ENCODE results near the gene SYT12.
"Not testable (repeated sequence)": the region's sequence is repeated elsewhere in the genome, so short reads cannot be mapped to it uniquely, and the experiment has no call there.

Gene SYT12

DNA sequence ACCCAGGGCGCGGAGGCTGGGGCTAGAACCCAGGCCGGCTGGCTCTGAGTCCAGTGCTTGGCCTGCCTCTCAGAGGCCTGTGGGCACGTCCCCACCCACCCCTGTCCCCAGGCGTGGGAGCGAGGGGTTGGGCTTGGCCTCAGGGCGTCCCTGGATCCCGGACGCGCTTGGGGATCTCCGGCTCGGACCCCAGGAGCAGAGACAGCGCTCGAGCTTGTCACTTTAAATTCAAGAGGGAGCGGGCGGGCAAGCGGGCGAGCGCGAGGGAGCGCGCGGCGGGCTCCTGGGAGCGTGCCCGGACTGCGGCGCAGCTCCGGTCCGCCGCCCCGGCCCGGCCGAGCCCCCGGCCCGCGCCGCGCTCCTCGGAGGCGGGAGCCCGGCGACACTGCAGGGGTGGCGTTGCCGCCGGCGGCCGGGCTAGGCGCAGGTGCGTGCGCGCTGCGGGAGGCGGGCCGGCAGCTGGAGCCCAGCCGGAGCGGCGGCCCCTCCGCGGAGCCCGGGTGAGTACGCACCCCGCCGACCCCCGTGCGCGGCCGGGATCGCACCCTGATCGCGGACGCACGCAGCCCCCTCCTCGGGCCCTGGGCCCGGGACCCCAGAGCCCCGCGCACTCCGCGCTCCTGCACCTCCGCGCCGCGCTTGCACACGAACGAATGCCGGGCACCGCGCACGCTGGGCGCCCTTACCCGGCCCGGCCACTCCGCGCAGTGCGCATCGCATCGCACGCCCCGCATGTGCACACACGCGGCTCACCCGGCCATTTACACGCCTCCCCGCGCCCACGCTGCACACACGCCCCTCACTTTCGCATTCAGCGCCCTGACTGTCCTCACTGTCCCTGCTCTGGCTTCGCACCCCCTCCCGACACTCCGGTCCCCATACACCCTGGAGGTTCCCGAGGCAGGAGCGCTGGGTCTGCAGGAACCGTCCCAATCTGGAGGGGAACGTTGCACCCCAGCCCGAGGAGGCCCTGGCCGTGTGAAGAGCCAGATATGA lies at the start of gene SYT12:
Gene SYT12 (plus strand): TSS at position 174 of the 996 bp plus-strand sequence. CDS start 7,011 bp downstream, outside the sequence.
- no peak for DNase-seq (ENCODE audit: low read depth in 2 of 2)

DNA sequence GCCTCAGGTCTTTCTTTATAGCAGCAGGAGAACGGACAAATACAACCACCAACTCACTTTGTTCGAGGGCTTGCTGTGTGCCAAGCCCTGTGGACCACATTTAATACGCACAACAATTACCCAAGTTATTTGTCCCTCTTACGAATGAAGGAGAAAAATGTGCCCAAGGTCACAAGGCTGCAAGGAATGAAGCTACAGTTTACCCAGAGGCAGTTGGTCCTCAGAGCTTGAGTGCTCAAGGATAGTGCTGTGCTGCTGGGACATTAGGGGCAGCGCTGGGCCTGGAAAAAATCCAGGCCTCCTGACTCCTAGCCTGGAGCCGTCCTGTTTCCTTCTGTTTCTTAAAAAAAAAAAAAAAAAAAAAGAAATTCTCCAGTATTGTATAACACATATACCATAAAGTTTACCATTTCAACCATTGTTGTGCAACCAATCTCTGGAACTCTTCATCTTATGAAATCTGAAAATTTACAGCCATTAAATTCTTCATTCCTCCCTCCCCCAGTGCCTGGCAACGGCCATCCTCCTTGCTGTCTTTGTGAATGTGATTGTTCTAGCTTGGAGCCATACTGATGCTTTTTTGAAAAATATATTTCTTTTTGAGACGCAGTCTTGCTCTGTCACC lies 48.9 kb upstream of the SYT12 start:
- DNase-seq (ENCODE audit: low read depth in 2 of 2) = no peak

DNA sequence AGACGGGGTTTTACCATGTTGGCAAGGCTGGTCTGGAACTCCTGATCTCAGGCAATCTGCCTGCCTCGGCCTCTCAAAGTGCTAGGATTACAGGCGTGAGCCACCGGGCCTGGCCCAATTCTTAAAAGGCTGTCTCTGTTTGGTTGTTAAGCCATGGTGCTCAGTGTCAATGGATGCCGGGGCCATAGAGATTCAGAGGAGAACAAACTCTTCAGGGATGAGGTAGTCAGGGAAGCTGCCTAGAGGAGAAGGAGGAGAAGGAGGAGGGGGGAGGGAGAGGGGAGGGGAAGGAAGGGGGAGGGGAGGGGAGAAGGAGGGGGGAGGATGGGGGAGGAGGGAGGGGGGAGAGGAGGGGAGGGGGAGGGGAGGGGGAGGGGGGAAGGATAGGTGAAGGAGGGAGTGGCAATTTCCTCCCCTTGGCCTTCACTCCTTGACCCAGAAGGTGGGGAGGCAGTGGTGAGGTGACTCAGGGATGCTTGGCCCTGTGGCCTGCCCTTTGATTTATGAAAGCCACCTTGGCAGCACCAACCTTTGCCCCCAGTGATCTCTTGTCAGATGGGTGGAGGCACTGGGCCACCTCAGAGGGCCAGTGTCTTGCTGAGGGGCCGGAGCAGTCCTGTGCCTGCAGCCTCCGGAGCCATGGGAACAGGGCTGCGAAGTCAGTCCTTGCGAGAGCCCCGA lies 48.1 kb upstream of the SYT12 start, which contains the start of gene C11orf86:
Gene C11orf86 (plus strand): TSS at position 581 of the 681 bp plus-strand sequence. CDS start 59 bp downstream, at position 640.
- DNase-seq (ENCODE audit: low read depth in 2 of 2) = no peak

DNA sequence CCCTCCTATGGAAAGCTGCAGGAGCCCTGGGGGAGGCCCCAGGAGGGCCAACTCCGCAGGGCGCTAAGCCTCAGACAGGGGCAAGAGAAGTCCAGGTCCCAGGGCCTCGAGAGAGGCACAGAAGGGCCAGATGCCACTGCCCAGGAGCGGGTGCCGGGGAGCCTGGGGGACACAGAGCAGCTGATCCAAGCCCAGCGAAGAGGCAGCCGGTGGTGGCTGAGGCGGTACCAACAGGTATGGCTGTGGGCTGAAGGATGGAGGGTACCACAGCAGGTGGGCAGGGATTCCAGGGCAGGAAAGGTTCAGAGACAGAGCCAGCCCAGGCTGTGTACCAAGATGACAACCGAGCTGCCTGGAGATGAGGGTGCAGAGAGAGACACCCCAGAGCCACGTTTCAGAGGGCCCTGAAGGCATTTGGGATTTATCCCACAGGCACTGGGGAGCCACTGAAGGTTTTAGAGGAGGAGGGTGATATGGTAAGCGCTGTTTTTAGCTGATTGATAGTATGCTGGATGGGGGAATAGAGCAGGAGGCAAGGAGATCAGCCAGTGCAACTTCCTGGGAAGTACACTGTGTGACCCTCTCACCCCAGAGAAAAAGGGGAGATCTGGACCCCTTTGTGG lies 47.4 kb upstream of the SYT12 start:
- DNase-seq (ENCODE audit: low read depth in 2 of 2) = no peak

DNA sequence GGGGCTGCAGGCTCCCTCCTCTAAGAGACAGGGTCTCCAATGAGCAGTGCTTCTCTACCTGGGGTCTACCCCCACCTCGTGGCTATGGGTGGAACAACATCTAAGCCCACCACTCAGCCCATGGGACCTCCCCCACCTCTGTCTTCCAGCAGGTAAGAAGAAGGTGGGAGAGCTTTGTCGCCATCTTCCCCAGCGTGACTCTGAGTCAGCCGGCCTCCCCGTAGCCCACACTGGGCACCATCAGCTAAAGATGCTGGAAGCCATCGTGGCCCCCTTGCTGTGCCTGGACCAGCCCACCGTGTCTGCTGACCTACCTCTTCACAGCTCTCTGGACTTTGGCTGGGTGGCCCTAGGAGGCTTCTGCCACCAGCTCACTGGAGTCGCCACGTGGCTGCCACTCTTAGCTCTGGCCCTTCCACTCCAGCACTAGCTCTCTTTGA lies 46.9 kb upstream of the SYT12 start:
- DNase-seq (ENCODE audit: low read depth in 2 of 2) = no peak

DNA sequence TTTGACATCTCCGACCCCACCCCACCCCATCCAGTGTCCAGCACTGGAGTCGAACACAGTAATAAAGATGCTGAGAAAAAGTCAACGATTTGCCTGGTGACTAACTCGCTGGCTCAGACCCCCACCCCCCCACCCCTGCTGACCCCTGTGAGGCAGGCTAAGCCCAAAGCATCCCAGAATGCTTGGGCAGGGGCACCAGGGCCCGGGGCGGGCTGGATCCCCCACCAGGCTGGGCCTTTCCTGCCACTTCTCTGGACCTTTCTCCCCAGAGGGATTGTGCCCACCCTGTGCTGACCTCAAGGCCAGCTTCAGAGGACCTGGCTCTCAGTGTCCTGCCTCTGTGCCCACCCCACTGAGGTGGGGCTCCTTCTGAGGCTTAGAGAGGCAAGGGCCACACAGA lies 46.0 kb upstream of the SYT12 start:
- DNase-seq (ENCODE audit: low read depth in 2 of 2) = no peak

GRCh38 chr11:66978229-66978628 lies 44.7 kb upstream of the SYT12 start:
- no peak for DNase-seq (ENCODE audit: low read depth in 2 of 2)

DNA sequence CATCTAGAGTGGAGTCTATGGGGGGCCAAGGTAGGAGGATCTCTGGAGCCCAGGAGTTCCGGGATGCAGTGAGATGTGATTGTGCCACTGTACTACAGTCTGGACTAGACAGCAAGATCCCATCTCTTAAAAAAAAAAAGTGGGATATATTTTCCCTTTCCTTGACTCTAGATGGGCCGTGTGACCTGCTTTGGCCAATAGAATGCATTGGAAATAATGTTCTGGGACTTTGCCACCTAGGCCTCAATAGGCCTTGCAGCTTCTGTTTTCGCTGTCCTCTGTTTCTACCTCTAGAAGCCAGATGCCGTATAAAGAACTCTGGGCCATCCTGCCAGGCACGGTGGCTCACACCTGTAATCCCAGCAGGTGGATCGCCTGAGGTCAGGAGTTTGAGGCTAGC lies 44.2 kb upstream of the SYT12 start:
- DNase-seq (ENCODE audit: low read depth in 2 of 2) = no peak

- no peak for DNase-seq (ENCODE audit: low read depth in 2 of 2)
Observed at GRCh38 chr11:66979336-66979980, 43.5 kb upstream of the SYT12 start.

DNA sequence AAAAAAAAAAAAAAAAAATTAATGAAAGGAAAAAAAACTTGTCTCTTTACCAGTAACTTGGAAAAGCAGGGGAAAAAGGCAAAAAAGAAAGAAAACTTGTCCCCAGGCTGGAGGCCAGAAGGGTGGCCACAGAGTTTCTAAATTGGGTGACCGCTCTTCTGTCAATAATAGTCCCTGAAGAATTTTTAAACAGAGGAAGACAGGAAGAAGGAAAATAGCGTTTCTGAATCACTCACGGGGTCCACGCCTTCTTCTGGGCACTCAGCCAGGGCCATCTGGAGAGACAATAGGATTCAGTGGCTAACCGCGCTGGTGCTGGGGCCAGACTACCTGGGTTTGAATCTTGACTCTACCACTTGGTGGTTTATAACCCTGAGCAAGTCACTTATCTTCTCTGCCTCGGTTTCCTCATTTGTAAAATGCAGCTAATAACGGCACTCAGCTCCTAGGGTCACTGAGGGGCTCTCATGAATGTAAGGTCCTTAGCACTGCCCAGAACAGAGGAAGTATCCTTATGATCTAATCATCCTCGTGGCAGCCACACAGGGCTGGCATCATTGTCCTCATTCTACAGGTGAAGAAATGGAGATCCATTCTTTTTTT lies 40.9 kb upstream of the SYT12 start:
- no peak for DNase-seq (ENCODE audit: low read depth in 2 of 2)

GRCh38 chr11:66983275-66983924 lies 39.5 kb upstream of the SYT12 start:
- no peak for DNase-seq (ENCODE audit: low read depth in 2 of 2)

DNA sequence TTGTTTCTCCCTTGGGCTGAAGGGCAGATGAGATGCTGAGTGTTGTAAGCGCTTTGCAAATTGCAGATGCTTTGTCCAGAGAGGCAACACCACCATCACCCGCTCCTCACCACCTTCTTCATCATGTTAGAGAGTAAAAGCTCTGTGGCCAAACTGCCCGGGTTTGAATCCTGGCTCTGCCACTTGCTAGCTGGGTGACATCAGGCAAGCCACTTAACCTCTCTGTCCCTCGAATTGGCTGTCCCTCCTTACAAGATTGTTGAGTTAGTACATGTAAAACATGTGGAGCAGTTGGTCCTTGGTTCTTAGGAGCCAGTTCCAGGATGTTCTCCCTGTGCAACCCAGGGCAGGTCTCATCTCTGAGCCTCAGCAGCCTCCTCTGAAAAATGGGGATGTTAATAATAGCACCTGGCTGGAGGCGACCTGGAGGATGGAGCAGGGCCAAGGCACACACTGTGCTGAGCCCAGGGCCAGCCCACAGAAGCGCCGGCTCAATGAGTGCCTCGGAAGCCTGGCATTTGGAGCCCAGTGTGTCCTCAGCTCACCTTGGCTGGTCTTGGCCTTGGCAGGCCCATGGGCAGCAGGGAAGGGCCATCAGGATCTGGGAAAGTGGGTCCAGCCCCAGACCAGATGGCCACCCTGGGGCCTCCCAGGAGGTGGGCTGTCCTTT lies 37.3 kb upstream of the SYT12 start:
- no peak for DNase-seq (ENCODE audit: low read depth in 2 of 2)

DNA sequence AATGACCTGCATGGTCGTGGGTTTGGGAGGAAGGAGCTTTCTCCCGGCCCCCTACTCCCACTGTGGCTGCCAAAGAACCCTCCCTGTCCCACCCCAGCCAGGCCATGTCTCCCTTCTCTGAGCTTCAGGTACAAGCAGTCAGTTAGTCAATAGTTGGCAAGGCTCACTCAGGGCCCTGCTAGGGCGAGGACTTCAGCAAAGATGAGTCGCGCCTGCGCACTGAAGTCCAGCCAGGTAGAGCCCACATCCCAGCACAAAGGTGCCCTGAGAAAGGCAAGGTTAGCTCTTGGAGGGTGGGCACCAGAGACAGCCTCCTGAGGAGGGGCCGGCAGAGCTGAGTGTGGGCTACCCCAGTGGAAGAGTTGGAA lies 36.8 kb upstream of the SYT12 start:
- DNase-seq (ENCODE audit: low read depth in 2 of 2) = no peak

DNA sequence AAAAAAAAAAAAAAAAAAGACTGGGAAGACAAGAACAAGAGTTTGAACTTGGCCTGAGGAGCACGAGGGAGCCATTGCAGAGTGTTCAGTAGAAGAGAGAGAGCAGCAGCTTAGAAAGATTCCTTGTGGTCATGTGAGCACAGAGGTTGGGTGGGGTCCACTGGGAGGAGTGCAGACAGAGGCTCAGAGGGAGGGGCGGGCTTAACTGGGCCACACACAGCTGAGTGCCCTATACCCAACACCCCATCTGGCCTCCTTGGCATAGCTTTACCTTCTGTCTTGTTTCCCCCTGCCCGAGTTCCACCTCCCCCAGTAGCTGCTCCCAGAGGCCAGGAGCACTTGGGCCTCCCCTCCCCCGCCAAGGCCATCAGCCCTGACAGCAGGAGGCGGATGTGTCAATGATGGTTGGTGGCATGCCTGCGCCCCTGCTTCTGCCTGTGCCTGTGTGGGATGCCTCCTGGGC lies 35.7 kb upstream of the SYT12 start:
- no peak for DNase-seq (ENCODE audit: low read depth in 2 of 2)

GRCh38 chr11:66987924-66988637 lies 34.9 kb upstream of the SYT12 start:
- no peak for DNase-seq (ENCODE audit: low read depth in 2 of 2)

DNA sequence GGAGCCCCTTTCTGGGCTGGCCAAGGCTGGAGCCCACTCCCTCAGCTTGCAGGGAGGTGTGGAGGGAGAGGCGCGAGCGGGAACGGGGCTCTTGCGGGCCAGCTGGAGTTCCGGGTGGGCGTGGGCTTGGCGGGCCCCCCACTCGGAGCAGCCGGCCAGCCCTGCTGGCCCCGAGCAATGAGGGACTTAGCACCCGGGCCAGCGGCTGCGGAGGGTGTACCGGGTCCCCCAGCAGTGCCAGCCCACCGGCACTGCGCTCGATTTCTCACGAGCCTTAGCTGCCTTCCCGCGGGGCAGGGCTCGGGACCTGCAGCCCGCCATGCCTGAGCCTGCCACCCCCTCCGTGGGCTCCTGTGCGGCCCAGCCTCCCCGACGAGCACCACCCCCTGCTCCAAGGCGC lies 34.2 kb upstream of the SYT12 start:
- not testable (repeated sequence) for DNase-seq (ENCODE audit: low read depth in 2 of 2)

DNA sequence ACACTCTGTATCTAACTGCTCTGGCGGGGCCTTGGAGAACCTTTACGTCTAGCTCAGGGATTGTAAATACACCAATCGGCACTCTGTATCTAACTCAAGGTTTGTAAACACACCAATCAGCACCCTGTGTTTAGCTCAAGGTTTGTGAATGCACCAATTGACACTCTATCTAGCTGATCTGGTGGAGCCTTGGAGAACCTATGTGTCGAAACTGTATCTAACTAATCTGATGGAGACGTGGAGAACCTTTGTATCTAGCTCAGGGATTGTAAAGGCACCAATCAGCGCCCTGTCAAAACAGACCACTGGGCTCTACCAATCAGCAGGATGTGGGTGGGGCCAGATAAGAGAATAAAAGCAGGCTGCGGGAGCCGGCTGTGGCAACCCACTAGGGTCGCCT lies 33.6 kb upstream of the SYT12 start:
- not testable (repeated sequence) for DNase-seq (ENCODE audit: low read depth in 2 of 2)

DNA sequence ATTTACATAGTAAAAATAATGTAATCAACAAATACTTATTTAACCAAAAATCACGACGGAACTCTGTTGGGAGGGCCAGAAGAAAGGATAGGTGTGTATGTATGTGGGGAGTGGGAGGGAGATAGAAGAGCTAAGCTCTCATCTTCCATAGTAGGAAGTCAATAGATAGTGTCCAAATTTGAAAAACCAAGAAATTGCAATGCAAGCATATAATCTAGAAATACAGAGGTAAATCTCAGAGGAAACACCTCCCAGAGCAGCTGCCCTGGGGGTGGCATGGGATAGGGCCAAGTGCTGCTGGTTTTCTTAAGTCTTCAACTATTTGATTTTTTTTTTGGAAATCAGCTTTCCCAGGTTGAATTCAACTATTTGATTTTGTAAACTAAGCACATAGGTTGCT lies 30.9 kb upstream of the SYT12 start:
- DNase-seq (ENCODE audit: low read depth in 2 of 2) = no peak
